HFFc6 (cell line): ENCODE results near the gene FABP3. TPM values are rescaled to one million over a fixed set of nuclear protein-coding genes. Genes with fewer than 3 reads are reported as not detected.
A peak's percentile ranks its signal among the peaks of the same experiment; 100 is the strongest.

Source experiments
- DNase-seq: peaks from one replicate; pipeline ENCODE4 v3.0.0-alpha.2; 2018
- H3K27ac Mint-ChIP-seq: 2 replicates; pipeline ENCODE4 v1.8.0; 2020; ENCODE audit warnings: mild to moderate bottlenecking, mixed read lengths
- H3K27me3 Mint-ChIP-seq: 2 replicates; pipeline ENCODE4 v1.8.0; 2021; ENCODE audit warnings: mild to moderate bottlenecking, moderate library complexity, mixed read lengths; ENCODE audit not compliant: insufficient read depth
- H3K36me3 Mint-ChIP-seq: 2 replicates; pipeline ENCODE4 v1.8.0; 2021; ENCODE audit warnings: low read depth, mixed read lengths
- H3K4me1 Mint-ChIP-seq: 2 replicates; pipeline ENCODE4 v1.8.0; 2020; ENCODE audit warnings: low read depth, mixed read lengths
- H3K4me3 Mint-ChIP-seq: 2 replicates; pipeline ENCODE4 v1.8.0; 2020; ENCODE audit warnings: mild to moderate bottlenecking, moderate library complexity, mixed read lengths
- H3K9me3 Mint-ChIP-seq: 2 replicates; pipeline ENCODE4 v1.8.0; 2020; ENCODE audit warnings: mild to moderate bottlenecking, mixed read lengths
- CTCF ChIP-seq: fragments of 200-600 bp; sonication (generic); IDR thresholded peaks from 2 replicates; pipeline ENCODE4 v1.5.0; 2021; ENCODE audit warnings: antibody characterized with exemption, mild to moderate bottlenecking
- total RNA-seq, 6 experiments: library from RNA; stranded (reverse); fragmentation: NEBNext Ultra II Directional; extraction: Animal tissue kit (Norgen Biotek cat#: 25700); gene quantifications; 2 replicates in 1 of 6; 3 replicates in 5 of 6; pipeline ENCODE4 v1.2.3, GENCODE V29; 2021

Gene FABP3
- total RNA-seq, 6 experiments from 2014 or later = 1.4 to 3.3 (median 2.2) TPM

- H3K36me3 Mint-ChIP-seq = peaks cover 13% of the 10 kb centered on the region
- no peaks in the 10 kb centered on the region for H3K4me1 Mint-ChIP-seq
- no peak for TF ChIP-seq CTCF
- H3K27me3 Mint-ChIP-seq = no peaks in the 10 kb centered on the region; the same call in 1 of the 2 replicates
- H3K4me3 Mint-ChIP-seq = no peak overlapping the region
- no peaks in the 10 kb centered on the region for H3K9me3 Mint-ChIP-seq
- no peak for DNase-seq
- H3K27ac Mint-ChIP-seq = no peak overlapping the region
Measured at GRCh38 chr1:31362032-31362431, 10.8 kb downstream of the FABP3 start.

- Mint-ChIP-seq H3K36me3 (peaks cover 14% of the 10 kb centered on the region), H3K4me3 (no peak overlapping the region), H3K9me3 (no peaks in the 10 kb centered on the region), H3K27ac (no peak overlapping the region), H3K27me3 (no peaks in the 10 kb centered on the region; the same call in 1 of the 2 replicates), H3K4me1 (no peaks in the 10 kb centered on the region)
- no peak for DNase-seq
- TF ChIP-seq CTCF = no peak
Measured at GRCh38 chr1:31361607-31362006, 11.3 kb downstream of the FABP3 start.

- H3K36me3 Mint-ChIP-seq = peaks cover 18% of the 10 kb centered on the region
- H3K4me3 Mint-ChIP-seq = no peak overlapping the region
- no peak for TF ChIP-seq CTCF
- DNase-seq = no peak
- 0 out of 2 replicates have a peak, but pooled peaks cover 4% of the 10 kb centered on the region for H3K4me1 Mint-ChIP-seq
- no peak overlapping the region for H3K27ac Mint-ChIP-seq
- no peaks in the 10 kb centered on the region for H3K27me3 Mint-ChIP-seq
- H3K9me3 Mint-ChIP-seq = no peaks in the 10 kb centered on the region
Measured at GRCh38 chr1:31356427-31356826, 16.4 kb downstream of the FABP3 start.

- TF ChIP-seq CTCF = no peak
- H3K9me3 Mint-ChIP-seq = no peaks in the 10 kb centered on the region
- no peak for DNase-seq
- H3K36me3 Mint-ChIP-seq = peaks cover 16% of the 10 kb centered on the region
- 0 out of 2 replicates have a peak, but pooled peaks cover 4% of the 10 kb centered on the region for H3K4me1 Mint-ChIP-seq
- peak overlapping the region; percentile 35; the same call in 1 of the 2 replicates for H3K27ac Mint-ChIP-seq
- no peaks in the 10 kb centered on the region for H3K27me3 Mint-ChIP-seq
- H3K4me3 Mint-ChIP-seq = no peak overlapping the region
Measured at GRCh38 chr1:31354283-31354682, 18.6 kb downstream of the FABP3 start.

- no peaks in the 10 kb centered on the region for H3K4me1 Mint-ChIP-seq
- no peaks in the 10 kb centered on the region for H3K9me3 Mint-ChIP-seq
- no peak overlapping the region for H3K4me3 Mint-ChIP-seq
- no peak for TF ChIP-seq CTCF
- 0 out of 2 replicates have a peak, but pooled peaks cover 6% of the 10 kb centered on the region for H3K36me3 Mint-ChIP-seq
- no peak overlapping the region for H3K27ac Mint-ChIP-seq
- no peak for DNase-seq
- no peaks in the 10 kb centered on the region for H3K27me3 Mint-ChIP-seq
Measured at GRCh38 chr1:31348449-31348848, 24.4 kb downstream of the FABP3 start.

- Mint-ChIP-seq H3K4me3 (no peak overlapping the region), H3K9me3 (no peaks in the 10 kb centered on the region)
Measured at GRCh38 chr1:31346785-31347184, 26.1 kb downstream of the FABP3 start.

More at GRCh38 chr1:31346785-31347184, 26.1 kb downstream of the FABP3 start:
- H3K4me1 Mint-ChIP-seq = no peaks in the 10 kb centered on the region
- H3K36me3 Mint-ChIP-seq = 0 out of 2 replicates have a peak, but pooled peaks cover under 1% of the 10 kb centered on the region
- no peak for TF ChIP-seq CTCF
- no peaks in the 10 kb centered on the region for H3K27me3 Mint-ChIP-seq
- H3K27ac Mint-ChIP-seq = no peak overlapping the region
- DNase-seq = no peak
